H9 (cell line): ENCODE measurements around the gene EPHA10. TPM values are rescaled to one million over a fixed set of nuclear protein-coding genes. Genes with fewer than 3 reads are reported as not detected.

Experiments
- DNase-seq: peaks from one replicate; pipeline ENCODE4 v3.0.0-alpha.2; 2017
- H2AFZ ChIP-seq: one replicate; pipeline ENCODE4 v1.6.1; 2013; ENCODE audit warnings: mild to moderate bottlenecking, low read length, control low read depth, moderate library complexity
- H2AK5ac ChIP-seq: 2 replicates; pipeline ENCODE4 v1.6.1; 2013; ENCODE audit warnings: low read length, control low read depth, mixed read lengths; ENCODE audit not compliant: insufficient read length
- H2BK120ac ChIP-seq: one replicate; pipeline ENCODE4 v1.6.1; 2013; ENCODE audit warnings: low read depth, mild to moderate bottlenecking, low read length, control low read depth, inconsistent platforms; ENCODE audit not compliant: poor library complexity, severe bottlenecking
- H2BK12ac ChIP-seq: 2 replicates; pipeline ENCODE4 v1.6.1; 2013; ENCODE audit warnings: low read length, control low read depth, mixed read lengths, low read depth; ENCODE audit not compliant: insufficient read length
- H2BK15ac ChIP-seq: 2 replicates; pipeline ENCODE4 v1.6.1; 2013; ENCODE audit warnings: low read depth, low read length, control low read depth
- H2BK20ac ChIP-seq: one replicate; pipeline ENCODE4 v1.6.1; 2013; ENCODE audit warnings: low read depth, mild to moderate bottlenecking, low read length, control low read depth, inconsistent platforms; ENCODE audit not compliant: poor library complexity, severe bottlenecking
- H2BK5ac ChIP-seq: 2 replicates; pipeline ENCODE4 v1.6.1; 2013; ENCODE audit warnings: low read length, control low read depth, mixed read lengths; ENCODE audit not compliant: insufficient read length
- H3K14ac ChIP-seq: 2 replicates; pipeline ENCODE4 v1.6.1; 2013; ENCODE audit warnings: low read length, control low read depth; ENCODE audit not compliant: insufficient read depth
- H3K18ac ChIP-seq: 2 replicates; pipeline ENCODE4 v1.6.1; 2013; ENCODE audit warnings: low read depth, mild to moderate bottlenecking, mixed read lengths, low read length, control low read depth; ENCODE audit not compliant: insufficient read length
- H3K23ac ChIP-seq: 2 replicates; pipeline ENCODE4 v1.6.1; 2013; ENCODE audit warnings: low read length, control low read depth, mixed read lengths, low read depth; ENCODE audit not compliant: insufficient read length
- H3K23me2 ChIP-seq: 2 replicates; pipeline ENCODE4 v1.6.1; 2013; ENCODE audit warnings: low read depth, mild to moderate bottlenecking, mixed read lengths, low read length, control low read depth; ENCODE audit not compliant: insufficient read length, poor library complexity, severe bottlenecking
- H3K27ac ChIP-seq: 2 replicates; pipeline ENCODE4 v1.5.1; 2013; ENCODE audit warnings: low read length, control low read depth, mixed read lengths, low read depth; ENCODE audit not compliant: insufficient read length
- H3K27me3 ChIP-seq: 2 replicates; pipeline ENCODE4 v1.6.1; 2013; ENCODE audit warnings: low read length, control low read depth, inconsistent platforms; ENCODE audit not compliant: insufficient read depth
- H3K4ac ChIP-seq: 2 replicates; pipeline ENCODE4 v1.6.1; 2013; ENCODE audit warnings: low read depth, mild to moderate bottlenecking, control low read depth, inconsistent platforms, low read length, moderate library complexity
- H3K4me1 ChIP-seq: 2 replicates; pipeline ENCODE4 v1.6.1; 2013; ENCODE audit warnings: low read length, control low read depth, inconsistent platforms; ENCODE audit not compliant: insufficient read depth
- H3K4me2 ChIP-seq: 2 replicates; pipeline ENCODE4 v1.6.1; 2013; ENCODE audit warnings: low read length, control low read depth, mixed read lengths; ENCODE audit not compliant: insufficient read length, insufficient read depth
- H3K56ac ChIP-seq: 2 replicates; pipeline ENCODE4 v1.6.1; 2013; ENCODE audit warnings: low read depth, mild to moderate bottlenecking, mixed read lengths, low read length, control low read depth; ENCODE audit not compliant: insufficient read length
- H3K79me1 ChIP-seq: 2 replicates; pipeline ENCODE4 v1.6.1; 2013; ENCODE audit warnings: low read depth, mild to moderate bottlenecking, moderate library complexity, low read length, control low read depth, inconsistent platforms; ENCODE audit not compliant: insufficient read depth, poor library complexity, severe bottlenecking
- H3K79me2 ChIP-seq: 2 replicates; pipeline ENCODE4 v1.6.1; 2013; ENCODE audit warnings: low read length, control low read depth, inconsistent platforms; ENCODE audit not compliant: insufficient read depth
- H3K9ac ChIP-seq: 2 replicates; pipeline ENCODE4 v1.6.1; 2013; ENCODE audit warnings: low read length, control low read depth, mixed read lengths; ENCODE audit not compliant: insufficient read length; ENCODE audit errors: extremely low read depth
- H3K9me3 ChIP-seq: one replicate; pipeline ENCODE4 v1.6.1; 2013; ENCODE audit warnings: low read depth, low read length, inconsistent platforms; ENCODE audit not compliant: control insufficient read depth
- H3T11ph ChIP-seq: one replicate; pipeline ENCODE4 v1.6.1; 2013; ENCODE audit warnings: mild to moderate bottlenecking, low read length, control low read depth, inconsistent platforms
- H4K20me1 ChIP-seq: one replicate; pipeline ENCODE4 v1.6.1; 2013; ENCODE audit not compliant: control insufficient read depth, insufficient read length, insufficient read depth
- H4K5ac ChIP-seq: 2 replicates; pipeline ENCODE4 v1.6.1; 2013; ENCODE audit warnings: low read depth, mild to moderate bottlenecking, mixed read lengths, low read length, control low read depth; ENCODE audit not compliant: insufficient read length
- H4K8ac ChIP-seq: replicated peaks from 2 replicates; pipeline ENCODE4 v1.6.1; 2013; ENCODE audit warnings: low read length, control low read depth, mixed read lengths, low read depth; ENCODE audit not compliant: insufficient read length
- H4K91ac ChIP-seq: 2 replicates; pipeline ENCODE4 v1.6.1; 2013; ENCODE audit warnings: low read depth, mild to moderate bottlenecking, moderate library complexity, mixed read lengths, low read length, control low read depth; ENCODE audit not compliant: insufficient read length
- H3K27ac Mint-ChIP-seq, 3 experiments: 2 replicates in 2 of 3; 3 replicates in 1 of 3; pipeline ENCODE4 v1.8.0; 2020 to 2021; ENCODE audit warnings: mixed read lengths in 3 of 3, mild to moderate bottlenecking in 1 of 3, moderate library complexity in 1 of 3
- H3K27me3 Mint-ChIP-seq: 2 replicates; pipeline ENCODE4 v1.8.0; 2021; ENCODE audit warnings: low read depth, mild to moderate bottlenecking, moderate library complexity, mixed read lengths
- H3K36me3 Mint-ChIP-seq, 3 experiments: 2 replicates in 2 of 3; 3 replicates in 1 of 3; pipeline ENCODE4 v1.8.0; 2020 to 2021; ENCODE audit warnings: low read depth in 3 of 3, mixed read lengths in 3 of 3; ENCODE audit not compliant: insufficient read depth in 1 of 3
- H3K4me1 Mint-ChIP-seq, 2 experiments: 2 replicates each; pipeline ENCODE4 v1.8.0; 2020; ENCODE audit warnings: mixed read lengths in 2 of 2
- H3K4me3 Mint-ChIP-seq, 2 experiments: 2 replicates in 1 of 2; 3 replicates in 1 of 2; pipeline ENCODE4 v1.8.0; 2020 to 2021; ENCODE audit warnings: mild to moderate bottlenecking in 2 of 2, mixed read lengths in 2 of 2, moderate library complexity in 1 of 2
- H3K9me3 Mint-ChIP-seq, 2 experiments: 2 replicates in 1 of 2; 3 replicates in 1 of 2; pipeline ENCODE4 v1.8.0; 2020; ENCODE audit warnings: mild to moderate bottlenecking in 2 of 2, mixed read lengths in 2 of 2, moderate library complexity in 1 of 2
- WGBS: extraction: QIAGEN DNeasy Blood & Tissue Kit; methylation state at CpG from one replicate; pipeline ENCODE4 v1.1.7; 2013; ENCODE audit warnings: missing lambda C conversion rate, low lambda C conversion rate, mixed read lengths; ENCODE audit not compliant: insufficient read length; ENCODE audit errors: extremely low coverage; 5-methylcytosine and 5-hydroxymethylcytosine counted together
- total RNA-seq: library from RNA; stranded (reverse); gene quantifications from 2 replicates; pipeline ENCODE4 v1.2.1, GENCODE V29; 2021
- TF ChIP-seq, protein P1 (sequence below): fragments of 200-600 bp; sonication (generic); conservative IDR thresholded peaks from 3 replicates; pipeline ENCODE4 v1.8.0; 2021; ENCODE audit warnings: antibody characterized with exemption, mild to moderate bottlenecking

Gene EPHA10
- total RNA-seq, 1 experiment from 2014 or later: 0.96 TPM

DNA sequence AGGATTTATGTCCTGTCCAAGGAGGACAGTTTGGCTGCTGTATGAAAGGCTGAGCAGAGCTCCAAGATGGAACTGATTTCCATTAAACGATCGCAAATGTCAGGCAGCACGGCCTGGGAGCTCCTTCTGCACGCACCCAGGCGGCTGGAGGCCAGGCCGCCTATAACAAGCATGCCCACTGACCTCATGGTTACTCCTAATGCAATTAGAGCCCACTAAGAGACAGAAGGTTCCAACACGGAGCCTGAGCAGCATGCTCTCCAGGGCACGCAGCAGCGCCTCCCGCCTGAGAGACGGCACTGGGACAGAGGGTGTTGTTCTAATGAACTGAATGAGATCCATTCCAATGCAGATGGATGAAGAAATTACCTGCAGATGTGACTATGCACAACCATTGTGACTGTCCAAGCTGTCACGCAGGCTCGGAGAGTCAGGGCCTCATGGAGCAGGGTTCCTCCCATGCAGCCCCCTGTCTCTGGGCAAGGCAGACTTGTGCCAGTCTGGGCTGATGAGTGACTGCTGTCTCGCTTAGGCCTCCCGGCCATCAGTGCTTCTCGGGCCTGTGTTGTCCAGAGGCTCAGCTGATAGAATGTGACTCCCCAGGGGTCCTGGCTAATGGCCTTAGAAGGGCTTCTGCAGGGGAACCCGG is 97.8 kb downstream of the EPHA10 start:
- no peaks in the 10 kb centered on the region for H3K36me3 Mint-ChIP-seq
- no peak overlapping the region for H3K4me2 ChIP-seq
- H3K27me3 ChIP-seq: no peaks in the 10 kb centered on the region
- no peak overlapping the region for H3K4me3 Mint-ChIP-seq
- no peaks in the 10 kb centered on the region for H3K79me1 ChIP-seq
- no peaks in the 10 kb centered on the region for H3K9me3 Mint-ChIP-seq
- H3K27ac ChIP-seq: no peak overlapping the region
- H2AFZ ChIP-seq: no peak overlapping the region
- H3K4ac ChIP-seq: no peak overlapping the region
- no peak overlapping the region for H2BK120ac ChIP-seq
- no peak overlapping the region for H3K18ac ChIP-seq
- H3T11ph ChIP-seq: no peak overlapping the region
- no peak overlapping the region for H3K14ac ChIP-seq
- no peak overlapping the region for H3K56ac ChIP-seq
- no peak overlapping the region for H2AK5ac ChIP-seq
- TF ChIP-seq, protein P1, sequence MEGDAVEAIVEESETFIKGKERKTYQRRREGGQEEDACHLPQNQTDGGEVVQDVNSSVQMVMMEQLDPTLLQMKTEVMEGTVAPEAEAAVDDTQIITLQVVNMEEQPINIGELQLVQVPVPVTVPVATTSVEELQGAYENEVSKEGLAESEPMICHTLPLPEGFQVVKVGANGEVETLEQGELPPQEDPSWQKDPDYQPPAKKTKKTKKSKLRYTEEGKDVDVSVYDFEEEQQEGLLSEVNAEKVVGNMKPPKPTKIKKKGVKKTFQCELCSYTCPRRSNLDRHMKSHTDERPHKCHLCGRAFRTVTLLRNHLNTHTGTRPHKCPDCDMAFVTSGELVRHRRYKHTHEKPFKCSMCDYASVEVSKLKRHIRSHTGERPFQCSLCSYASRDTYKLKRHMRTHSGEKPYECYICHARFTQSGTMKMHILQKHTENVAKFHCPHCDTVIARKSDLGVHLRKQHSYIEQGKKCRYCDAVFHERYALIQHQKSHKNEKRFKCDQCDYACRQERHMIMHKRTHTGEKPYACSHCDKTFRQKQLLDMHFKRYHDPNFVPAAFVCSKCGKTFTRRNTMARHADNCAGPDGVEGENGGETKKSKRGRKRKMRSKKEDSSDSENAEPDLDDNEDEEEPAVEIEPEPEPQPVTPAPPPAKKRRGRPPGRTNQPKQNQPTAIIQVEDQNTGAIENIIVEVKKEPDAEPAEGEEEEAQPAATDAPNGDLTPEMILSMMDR: no peak
- H3K4me1 Mint-ChIP-seq: peaks cover 4 to 29% of the 10 kb centered on the region in 2 experiments
- H3K23ac ChIP-seq: no peak overlapping the region
- no peaks in the 10 kb centered on the region for H3K79me2 ChIP-seq
- no peak overlapping the region for H3K9ac ChIP-seq
- H4K91ac ChIP-seq: no peak overlapping the region
- H4K5ac ChIP-seq: no peak overlapping the region
- no peak overlapping the region for H4K8ac ChIP-seq
- H3K4me1 ChIP-seq: no peaks in the 10 kb centered on the region
- no peak for DNase-seq
- no peak overlapping the region for H2BK15ac ChIP-seq
- H3K9me3 ChIP-seq: no peaks in the 10 kb centered on the region
- no peak overlapping the region for H2BK12ac ChIP-seq
- no peak overlapping the region for H2BK5ac ChIP-seq
- H4K20me1 ChIP-seq: no peaks in the 10 kb centered on the region
- peaks cover 14% of the 10 kb centered on the region for H3K27me3 Mint-ChIP-seq
- H3K23me2 ChIP-seq: no peaks in the 10 kb centered on the region
- WGBS: no CpG with 5 or more reads among the region's 17 CpGs
- H2BK20ac ChIP-seq: no peak overlapping the region
- no peak overlapping the region for H3K27ac Mint-ChIP-seq
